G401.6 (cell line): Measurements from ENCODE around the gene CCR5.

Experiments used
- FAIRE-seq: peaks from 2 replicates; lab custom pipeline; 2012; peaks lifted over from hg19 to GRCh38; lab: Jason Lieb, UNC

The CCR5 gene

DNA sequence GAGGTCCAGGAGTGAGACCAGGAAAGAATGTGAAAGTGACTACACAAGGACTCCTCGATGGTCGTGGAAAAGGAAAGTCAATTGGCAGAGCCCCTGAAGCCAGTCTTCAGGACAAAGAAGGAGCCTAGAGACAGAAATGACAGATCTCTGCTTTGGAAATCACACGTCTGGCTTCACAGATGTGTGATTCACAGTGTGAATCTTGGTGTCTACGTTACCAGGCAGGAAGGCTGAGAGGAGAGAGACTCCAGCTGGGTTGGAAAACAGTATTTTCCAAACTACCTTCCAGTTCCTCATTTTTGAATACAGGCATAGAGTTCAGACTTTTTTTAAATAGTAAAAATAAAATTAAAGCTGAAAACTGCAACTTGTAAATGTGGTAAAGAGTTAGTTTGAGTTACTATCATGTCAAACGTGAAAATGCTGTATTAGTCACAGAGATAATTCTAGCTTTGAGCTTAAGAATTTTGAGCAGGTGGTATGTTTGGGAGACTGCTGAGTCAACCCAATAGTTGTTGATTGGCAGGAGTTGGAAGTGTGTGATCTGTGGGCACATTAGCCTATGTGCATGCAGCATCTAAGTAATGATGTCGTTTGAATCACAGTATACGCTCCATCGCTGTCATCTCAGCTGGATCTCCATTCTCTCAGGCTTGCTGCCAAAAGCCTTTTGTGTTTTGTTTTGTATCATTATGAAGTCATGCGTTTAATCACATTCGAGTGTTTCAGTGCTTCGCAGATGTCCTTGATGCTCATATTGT lies 10.8 kb upstream of the CCR5 start:
- FAIRE-seq: no peak

DNA sequence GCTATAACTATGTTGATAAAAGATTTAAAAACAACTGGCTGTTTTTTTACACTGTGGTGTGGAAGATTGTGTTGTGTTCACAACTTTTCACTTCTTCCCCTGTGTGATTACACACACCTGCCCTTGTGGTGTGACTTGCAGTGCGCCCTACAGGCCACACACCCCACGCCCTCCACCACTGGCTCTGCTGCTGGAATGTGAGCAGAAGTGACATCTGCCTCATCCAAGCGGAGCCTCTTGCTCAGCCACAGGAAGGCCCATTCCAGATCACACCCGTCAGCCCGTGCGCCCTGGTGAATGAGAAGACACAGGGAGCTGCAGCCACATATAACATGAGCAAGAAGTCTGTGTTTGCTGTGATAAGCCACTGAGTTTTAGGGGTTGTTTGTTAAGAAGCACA lies 9.8 kb upstream of the CCR5 start:
- no peak for FAIRE-seq

DNA sequence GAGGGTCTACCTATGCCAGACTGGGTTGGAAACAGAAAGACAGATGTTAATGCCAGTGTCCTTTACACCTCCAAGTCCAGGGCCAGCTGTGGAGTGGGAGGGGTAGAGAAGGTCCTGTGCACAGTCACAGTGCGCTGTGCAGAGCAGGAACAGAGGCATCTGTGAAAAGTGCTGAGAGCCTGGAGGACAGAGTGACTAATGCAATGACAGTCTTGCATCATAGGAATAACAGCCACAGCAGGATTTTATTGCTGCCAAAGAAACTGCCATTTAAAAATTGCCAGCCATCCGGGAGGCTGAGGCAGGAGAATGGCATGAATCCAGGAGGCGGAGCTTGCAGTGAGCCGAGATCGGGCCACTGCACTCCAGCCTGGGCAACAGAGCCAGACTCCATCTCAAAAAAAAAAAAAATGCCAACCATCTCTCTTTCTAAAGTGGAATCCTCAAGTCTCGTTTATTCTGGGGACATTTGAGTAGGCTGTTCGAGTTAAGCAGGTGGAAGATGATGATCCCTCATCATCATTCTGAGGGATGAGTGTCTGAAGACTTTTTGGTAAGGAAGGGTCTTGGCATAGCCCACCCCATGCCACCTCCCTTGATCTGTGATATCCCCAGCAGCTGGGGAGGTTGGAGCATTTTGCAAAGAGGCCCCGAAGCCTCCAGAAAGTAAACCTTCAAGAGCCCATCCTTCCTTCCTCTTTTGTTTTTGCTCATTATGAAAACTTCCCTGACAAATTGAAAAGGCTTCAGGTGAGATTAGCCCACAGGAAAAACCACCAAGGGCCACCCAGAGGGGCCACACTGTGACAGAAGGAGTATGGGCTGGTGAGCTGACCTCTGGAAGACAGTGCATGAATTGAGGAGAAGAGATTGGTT lies 9.1 kb upstream of the CCR5 start:
- no peak for FAIRE-seq

DNA sequence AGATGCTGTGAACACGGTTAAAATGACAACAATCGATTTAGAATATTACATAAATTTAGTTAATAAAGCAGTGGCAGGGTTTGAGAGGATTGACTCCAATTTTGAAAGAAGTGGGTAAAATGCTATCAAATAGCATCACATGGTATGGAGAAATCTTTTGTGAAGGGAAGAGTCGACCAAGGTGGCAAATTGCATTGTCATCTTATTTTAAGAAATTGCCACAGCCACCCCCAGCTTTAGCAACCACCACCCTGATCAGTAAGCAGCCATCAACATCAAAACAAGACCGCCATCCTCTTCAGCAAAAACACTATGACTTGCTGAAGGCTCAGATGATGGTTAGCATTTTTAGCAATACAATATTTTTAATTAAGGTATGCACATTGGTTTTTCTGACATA lies 5.7 kb upstream of the CCR5 start:
- FAIRE-seq: no peak

DNA sequence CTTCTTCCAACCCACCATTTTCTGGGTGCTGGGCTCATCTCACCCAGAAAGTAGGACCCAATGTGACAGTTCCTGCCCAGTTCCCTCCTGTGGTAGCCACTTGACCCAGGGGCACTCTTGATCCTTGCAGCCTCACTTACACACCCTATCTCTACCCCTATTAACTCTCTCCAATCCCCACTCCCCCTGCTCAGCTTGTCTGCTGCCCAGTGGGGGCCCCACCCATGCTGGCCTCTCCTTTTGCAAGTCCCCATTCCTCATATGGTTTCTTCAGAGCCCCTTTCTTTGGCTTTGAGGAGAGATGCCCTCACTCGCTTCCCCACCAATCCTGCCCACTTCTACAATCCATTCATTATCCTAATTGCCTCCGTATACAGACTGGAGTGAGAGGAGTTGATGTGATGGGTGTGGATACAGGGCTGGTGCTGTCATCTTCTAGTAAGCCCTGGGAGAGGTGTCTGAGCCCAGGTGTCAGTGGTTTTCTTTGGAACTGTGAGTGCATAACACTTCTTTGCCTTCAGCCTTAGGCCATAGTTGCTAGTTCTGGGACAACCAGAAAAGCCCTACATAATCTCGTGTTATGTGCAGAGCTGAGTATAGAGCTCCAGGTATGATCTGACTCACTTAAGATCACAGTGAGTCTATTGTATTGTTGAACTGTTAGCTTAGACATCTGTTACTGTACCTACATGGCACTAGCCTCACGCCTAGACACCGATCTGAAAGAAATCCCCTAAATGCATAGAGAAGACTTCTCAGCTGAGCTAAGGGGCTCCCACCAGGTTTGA lies 4.8 kb upstream of the CCR5 start:
- FAIRE-seq: no peak

DNA sequence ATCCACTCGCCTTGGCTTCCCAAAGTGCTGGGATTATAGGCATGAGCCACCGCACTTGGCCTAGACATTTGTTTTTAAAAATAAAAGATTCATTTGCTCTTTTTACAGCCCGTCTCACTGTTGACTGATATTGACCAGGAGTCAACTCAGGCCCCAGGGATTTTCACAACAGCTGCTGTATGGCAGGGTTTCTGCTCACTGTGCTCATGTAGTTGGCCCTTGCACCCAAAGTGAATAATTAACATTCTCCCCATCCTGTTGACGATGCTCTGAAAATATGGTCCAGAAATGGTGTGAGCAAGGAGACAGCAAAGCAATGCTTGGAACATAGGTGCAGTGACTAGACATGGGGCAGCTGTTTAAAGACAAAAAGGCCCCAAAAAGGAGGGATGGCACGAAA lies 2.9 kb upstream of the CCR5 start:
- FAIRE-seq: no peak

DNA sequence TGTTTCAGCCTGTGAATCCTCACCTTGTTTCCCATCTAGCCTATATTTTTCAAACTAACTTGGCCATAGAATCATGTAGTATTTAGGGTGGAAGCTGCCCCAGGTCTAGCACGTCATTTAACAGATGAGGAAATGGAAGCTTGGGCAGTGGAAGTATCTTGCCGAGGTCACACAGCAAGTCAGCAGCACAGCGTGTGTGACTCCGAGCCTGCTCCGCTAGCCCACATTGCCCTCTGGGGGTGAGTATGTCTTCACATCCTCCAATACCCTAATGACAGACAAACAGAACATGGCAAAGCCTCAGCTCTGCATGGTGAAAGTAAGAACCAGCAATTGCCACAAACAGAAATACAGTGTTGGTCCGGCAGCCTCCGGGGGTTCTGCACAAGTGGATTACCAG lies 2.2 kb upstream of the CCR5 start:
- FAIRE-seq: no peak

DNA sequence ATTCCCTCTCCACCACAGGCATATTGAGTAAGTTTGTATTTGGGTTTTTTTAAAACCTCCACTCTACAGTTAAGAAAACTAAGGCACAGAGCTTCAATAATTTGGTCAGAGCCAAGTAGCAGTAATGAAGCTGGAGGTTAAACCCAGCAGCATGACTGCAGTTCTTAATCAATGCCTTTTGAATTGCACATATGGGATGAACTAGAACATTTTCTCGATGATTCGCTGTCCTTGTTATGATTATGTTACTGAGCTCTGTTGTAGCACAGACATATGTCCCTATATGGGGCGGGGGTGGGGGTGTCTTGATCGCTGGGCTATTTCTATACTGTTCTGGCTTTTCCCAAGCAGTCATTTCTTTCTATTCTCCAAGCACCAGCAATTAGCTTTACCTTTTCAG lies 1.6 kb upstream of the CCR5 start:
- no peak for FAIRE-seq

DNA sequence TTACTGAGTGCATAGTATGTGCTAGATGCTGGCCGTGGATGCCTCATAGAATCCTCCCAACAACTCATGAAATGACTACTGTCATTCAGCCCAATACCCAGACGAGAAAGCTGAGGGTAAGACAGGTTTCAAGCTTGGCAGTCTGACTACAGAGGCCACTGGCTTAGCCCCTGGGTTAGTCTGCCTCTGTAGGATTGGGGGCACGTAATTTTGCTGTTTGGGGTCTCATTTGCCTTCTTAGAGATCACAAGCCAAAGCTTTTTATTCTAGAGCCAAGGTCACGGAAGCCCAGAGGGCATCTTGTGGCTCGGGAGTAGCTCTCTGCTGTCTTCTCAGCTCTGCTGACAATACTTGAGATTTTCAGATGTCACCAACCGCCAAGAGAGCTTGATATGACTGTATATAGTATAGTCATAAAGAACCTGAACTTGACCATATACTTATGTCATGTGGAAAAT lies 1.0 kb upstream of the CCR5 start:
- no peak for FAIRE-seq

DNA sequence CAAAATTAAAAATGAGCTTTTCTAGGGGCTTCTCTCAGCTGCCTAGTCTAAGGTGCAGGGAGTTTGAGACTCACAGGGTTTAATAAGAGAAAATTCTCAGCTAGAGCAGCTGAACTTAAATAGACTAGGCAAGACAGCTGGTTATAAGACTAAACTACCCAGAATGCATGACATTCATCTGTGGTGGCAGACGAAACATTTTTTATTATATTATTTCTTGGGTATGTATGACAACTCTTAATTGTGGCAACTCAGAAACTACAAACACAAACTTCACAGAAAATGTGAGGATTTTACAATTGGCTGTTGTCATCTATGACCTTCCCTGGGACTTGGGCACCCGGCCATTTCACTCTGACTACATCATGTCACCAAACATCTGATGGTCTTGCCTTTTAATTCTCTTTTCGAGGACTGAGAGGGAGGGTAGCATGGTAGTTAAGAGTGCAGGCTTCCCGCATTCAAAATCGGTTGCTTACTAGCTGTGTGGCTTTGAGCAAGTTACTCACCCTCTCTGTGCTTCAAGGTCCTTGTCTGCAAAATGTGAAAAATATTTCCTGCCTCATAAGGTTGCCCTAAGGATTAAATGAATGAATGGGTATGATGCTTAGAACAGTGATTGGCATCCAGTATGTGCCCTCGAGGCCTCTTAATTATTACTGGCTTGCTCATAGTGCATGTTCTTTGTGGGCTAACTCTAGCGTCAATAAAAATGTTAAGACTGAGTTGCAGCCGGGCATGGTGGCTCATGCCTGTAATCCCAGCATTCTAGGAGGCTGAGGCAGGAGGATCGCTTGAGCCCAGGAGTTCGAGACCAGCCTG lies 984 bp downstream of the CCR5 start:
- FAIRE-seq: no peak

DNA sequence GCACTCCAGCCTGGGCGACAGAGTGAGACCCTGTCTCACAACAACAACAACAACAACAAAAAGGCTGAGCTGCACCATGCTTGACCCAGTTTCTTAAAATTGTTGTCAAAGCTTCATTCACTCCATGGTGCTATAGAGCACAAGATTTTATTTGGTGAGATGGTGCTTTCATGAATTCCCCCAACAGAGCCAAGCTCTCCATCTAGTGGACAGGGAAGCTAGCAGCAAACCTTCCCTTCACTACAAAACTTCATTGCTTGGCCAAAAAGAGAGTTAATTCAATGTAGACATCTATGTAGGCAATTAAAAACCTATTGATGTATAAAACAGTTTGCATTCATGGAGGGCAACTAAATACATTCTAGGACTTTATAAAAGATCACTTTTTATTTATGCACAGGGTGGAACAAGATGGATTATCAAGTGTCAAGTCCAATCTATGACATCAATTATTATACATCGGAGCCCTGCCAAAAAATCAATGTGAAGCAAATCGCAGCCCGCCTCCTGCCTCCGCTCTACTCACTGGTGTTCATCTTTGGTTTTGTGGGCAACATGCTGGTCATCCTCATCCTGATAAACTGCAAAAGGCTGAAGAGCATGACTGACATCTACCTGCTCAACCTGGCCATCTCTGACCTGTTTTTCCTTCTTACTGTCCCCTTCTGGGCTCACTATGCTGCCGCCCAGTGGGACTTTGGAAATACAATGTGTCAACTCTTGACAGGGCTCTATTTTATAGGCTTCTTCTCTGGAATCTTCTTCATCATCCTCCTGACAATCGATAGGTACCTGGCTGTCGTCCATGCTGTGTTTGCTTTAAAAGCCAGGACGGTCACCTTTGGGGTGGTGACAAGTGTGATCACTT lies 2.0 kb downstream of the CCR5 start:
- peak; percentile 69 for FAIRE-seq

DNA sequence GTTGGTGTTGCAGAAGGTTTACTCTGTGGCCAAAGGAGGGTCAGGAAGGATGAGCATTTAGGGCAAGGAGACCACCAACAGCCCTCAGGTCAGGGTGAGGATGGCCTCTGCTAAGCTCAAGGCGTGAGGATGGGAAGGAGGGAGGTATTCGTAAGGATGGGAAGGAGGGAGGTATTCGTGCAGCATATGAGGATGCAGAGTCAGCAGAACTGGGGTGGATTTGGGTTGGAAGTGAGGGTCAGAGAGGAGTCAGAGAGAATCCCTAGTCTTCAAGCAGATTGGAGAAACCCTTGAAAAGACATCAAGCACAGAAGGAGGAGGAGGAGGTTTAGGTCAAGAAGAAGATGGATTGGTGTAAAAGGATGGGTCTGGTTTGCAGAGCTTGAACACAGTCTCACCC lies 4.0 kb downstream of the CCR5 start:
- no peak for FAIRE-seq

DNA sequence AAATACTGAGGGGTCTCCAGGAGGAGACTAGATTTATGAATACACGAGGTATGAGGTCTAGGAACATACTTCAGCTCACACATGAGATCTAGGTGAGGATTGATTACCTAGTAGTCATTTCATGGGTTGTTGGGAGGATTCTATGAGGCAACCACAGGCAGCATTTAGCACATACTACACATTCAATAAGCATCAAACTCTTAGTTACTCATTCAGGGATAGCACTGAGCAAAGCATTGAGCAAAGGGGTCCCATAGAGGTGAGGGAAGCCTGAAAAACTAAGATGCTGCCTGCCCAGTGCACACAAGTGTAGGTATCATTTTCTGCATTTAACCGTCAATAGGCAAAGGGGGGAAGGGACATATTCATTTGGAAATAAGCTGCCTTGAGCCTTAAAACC lies 4.5 kb downstream of the CCR5 start:
- FAIRE-seq: no peak

DNA sequence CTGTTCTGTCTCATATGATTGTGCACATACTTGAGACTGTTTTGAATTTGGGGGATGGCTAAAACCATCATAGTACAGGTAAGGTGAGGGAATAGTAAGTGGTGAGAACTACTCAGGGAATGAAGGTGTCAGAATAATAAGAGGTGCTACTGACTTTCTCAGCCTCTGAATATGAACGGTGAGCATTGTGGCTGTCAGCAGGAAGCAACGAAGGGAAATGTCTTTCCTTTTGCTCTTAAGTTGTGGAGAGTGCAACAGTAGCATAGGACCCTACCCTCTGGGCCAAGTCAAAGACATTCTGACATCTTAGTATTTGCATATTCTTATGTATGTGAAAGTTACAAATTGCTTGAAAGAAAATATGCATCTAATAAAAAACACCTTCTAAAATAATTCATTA lies 5.1 kb downstream of the CCR5 start:
- FAIRE-seq: no peak

DNA sequence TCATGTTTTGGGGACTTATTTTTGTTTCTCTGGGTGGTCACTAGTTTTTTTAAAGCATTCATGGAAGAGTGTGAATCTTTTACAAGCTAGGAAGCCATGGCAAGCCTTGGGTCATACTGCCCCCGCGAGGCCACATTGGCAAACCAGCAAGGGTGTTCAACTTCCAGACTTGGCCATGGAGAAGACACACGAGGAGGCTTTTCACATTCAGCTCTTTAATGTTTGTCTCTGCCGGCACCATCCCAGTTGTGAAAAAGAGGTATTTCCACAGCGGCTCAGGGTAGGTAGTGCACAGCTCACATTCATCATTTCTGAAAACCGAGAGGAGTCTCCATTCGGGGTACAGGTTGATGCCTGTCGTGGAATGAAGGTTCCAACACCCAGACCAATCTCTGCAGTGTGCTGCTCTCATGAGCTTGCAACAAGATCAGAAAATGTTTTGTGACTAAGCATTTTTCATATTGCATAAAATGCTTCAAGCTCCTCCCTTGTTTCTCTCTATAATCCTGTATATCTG lies 7.7 kb downstream of the CCR5 start:
- FAIRE-seq: peak; percentile 77

DNA sequence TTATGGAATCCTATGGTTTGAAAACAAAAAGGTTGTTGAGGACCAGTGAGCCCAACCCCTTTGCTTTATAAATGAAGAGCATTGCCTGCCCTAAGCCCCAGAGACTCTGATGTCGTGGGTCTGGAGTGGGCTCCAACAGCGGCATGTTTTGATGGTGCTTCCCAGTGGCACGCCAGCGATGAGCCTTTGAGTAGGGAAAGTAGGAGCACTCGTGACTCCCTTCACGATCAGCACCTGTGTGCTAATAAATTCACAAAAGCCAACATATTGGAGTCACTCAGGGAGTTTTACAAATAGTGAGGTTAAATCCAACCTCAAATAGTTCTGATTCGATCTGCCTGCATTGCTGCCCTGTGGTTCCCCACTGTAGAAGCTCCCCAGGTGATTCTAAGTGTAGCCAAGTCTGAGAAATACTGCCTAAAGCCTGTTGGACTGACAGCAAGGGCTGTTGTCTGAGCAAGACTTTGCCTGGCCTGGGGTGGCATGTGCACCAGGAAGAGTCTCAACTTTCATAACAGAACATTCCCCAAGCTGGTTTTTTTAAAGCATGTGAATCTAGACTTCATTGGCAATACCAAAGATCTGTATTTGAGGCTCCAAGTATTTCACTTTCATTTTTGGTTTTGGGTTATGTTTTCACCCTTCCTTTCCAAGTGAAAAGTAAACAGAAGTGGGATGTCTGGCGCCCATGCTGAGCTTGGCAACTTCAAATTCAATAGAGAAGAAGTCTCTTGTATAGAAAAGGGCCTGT lies 9.9 kb downstream of the CCR5 start:
- no peak for FAIRE-seq

DNA sequence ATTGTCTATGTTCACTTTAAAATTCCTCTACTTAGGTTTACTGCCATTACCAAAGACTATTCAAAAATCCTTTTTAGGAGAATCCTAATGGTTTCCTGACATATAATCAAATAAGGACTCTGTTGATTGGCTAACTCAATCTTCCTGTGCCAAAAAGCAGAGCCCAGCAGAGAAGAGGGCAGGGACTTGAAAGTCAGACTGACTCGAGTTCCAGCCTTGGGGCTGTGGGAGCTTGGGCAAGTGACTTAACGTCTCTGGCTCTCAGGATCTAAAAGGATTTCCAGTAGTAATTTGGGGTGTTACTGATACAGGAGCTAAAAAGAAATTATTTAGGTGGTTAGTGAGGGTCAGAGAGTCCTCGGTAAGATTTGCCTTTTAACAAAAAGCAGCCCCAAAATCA lies 10.9 kb downstream of the CCR5 start:
- FAIRE-seq: no peak

DNA sequence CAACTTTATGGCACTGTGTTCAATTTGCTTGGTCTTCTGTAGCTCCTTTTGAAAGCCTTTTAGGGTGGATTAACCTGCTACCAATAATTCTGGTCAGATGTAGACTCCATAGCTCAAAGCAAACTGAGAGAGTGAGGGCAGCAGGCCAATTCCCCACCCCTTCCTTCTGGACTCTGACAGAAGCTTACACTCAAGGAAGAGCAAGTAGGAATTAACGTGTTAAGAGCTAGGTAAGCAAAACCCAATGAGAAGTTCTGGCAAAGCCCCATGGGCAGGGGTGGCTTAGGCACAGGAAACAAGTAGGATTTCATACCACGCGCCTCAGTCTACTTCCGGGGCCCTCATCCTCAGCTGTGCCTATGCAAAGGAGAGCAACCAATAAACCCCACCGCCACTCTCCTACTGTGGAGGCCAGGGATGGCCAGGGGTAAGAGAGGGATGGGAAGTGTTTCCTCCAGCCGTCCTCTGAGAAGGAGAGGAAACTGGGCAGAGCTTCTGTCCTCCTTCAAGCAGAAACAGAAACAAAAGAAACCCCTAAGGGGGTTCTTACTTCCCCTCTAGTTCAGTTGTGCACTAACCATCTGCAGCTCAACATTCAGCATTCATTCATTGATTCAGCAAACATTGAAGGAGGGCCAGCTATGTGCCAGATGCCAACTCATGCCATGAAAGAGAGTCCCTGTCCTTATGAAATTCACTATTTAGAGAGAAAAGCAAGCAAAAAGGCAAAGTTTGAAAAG lies 12.6 kb downstream of the CCR5 start:
- FAIRE-seq: no peak

DNA sequence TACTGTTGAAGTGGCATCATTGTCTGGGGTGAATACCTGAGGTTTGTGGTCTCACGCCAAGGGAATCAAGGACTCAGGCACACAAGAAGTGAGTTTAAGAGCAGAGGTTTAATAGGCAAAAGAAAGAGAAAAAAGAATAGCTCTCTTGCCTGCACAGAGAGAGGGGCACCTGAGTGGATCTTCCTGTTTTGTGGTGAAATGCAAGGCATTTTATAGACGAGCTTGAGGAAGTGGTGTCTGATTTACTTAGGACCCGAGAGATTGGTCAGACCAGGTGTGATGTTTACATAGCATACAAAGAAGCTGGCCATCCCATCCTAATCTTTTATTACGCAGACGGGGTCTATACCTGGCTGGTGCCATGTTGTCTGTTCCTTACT lies 13.2 kb downstream of the CCR5 start:
- no peak for FAIRE-seq
